Peyer's patch (tissue), 4 donors: ENCODE data around the gene RABGAP1. TPM values are rescaled to one million over a fixed set of nuclear protein-coding genes. Genes with fewer than 3 reads are reported as not detected.

Experiments
- DNase-seq, 3 donors: peaks; one replicate each; pipeline ENCODE4 v3.0.0-alpha.2; 2017 to 2019
- H3K27ac ChIP-seq, 4 donors: fragments of 200-600 bp; sonication (generic); one replicate each; pipeline ENCODE4 v1.5.1; 2016 to 2019
- H3K27me3 ChIP-seq, 2 donors: fragments of 200-600 bp; sonication (generic); one replicate each; pipeline ENCODE4 v1.5.1; 2019
- H3K36me3 ChIP-seq, 3 donors: fragments of 200-600 bp; sonication (generic); one replicate each; pipeline ENCODE4 v1.5.1; 2016 to 2019
- H3K4me1 ChIP-seq, 4 donors: fragments of 200-600 bp; sonication (generic); one replicate each; pipeline ENCODE4 v1.5.1; 2016 to 2019
- H3K4me3 ChIP-seq, 4 donors: fragments of 200-600 bp; sonication (generic); 1 replicate in 3 of 4; 2 replicates in 1 of 4; pipeline ENCODE4 v1.5.1; 2016 to 2019; ENCODE audit warnings: mild to moderate bottlenecking in 1 of 4
- H3K9me3 ChIP-seq, 4 donors: fragments of 200-600 bp; sonication (generic); one replicate each; pipeline ENCODE4 v1.5.1; 2016 to 2019; ENCODE audit warnings: mild to moderate bottlenecking in 1 of 4
- POLR2A ChIP-seq, 2 donors: fragments of 450-650 bp; IDR thresholded peaks; one replicate each; pipeline ENCODE4 v1.5.1; 2017; ENCODE audit warnings: antibody characterized with exemption in 2 of 2, mild to moderate bottlenecking in 2 of 2, moderate library complexity in 2 of 2
- total RNA-seq, 4 donors: library from RNA; depleted of rRNA; stranded (reverse); fragments of >200 nt; gene quantifications; one replicate each; pipeline ENCODE4 v1.1.0, GENCODE V29; 2016
- TF ChIP-seq, protein P1 (sequence below), 6 experiments: fragments of 450-650 bp in 4 of 6; fragments of 200-600 bp in 2 of 6; sonication (generic) in 1 of 6; IDR thresholded peaks; one replicate each; pipeline ENCODE4 v1.5.1; 2017 to 2019; ENCODE audit warnings: antibody characterized with exemption in 6 of 6, mild to moderate bottlenecking in 3 of 6, moderate library complexity in 1 of 6

The RABGAP1 gene
- total RNA-seq, 4 donors from 2014 or later, result 45.0 to 92.4 (median 49.7) TPM

DNA sequence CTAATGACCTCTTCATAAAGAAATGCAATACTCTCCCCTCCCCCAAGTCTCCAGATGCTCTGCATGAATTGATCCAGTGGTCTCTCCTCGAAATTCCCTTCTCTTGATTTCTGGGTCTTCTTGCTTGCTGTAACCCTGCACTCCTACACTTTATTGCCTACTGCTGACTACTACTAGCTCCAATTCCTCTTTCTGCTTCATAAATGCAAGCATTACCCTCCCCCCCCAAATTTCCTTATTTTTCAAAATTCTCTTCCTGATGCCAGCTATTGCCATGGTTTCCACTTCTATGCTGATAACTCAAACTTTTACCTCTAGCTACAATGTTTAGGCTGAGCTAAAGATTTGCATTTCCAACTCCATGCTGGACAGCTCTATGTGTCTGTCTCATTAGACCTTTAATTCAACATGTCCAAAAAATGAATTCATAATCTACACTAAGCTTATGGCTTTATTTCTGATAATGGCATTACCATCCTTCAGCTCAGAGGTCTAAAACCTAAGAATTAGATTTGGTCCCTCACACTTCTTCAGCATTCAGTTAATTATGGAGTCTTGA is 10.9 kb upstream of the RABGAP1 start:
- no peak overlapping the region for H3K4me3 ChIP-seq
- TF ChIP-seq, protein P1, sequence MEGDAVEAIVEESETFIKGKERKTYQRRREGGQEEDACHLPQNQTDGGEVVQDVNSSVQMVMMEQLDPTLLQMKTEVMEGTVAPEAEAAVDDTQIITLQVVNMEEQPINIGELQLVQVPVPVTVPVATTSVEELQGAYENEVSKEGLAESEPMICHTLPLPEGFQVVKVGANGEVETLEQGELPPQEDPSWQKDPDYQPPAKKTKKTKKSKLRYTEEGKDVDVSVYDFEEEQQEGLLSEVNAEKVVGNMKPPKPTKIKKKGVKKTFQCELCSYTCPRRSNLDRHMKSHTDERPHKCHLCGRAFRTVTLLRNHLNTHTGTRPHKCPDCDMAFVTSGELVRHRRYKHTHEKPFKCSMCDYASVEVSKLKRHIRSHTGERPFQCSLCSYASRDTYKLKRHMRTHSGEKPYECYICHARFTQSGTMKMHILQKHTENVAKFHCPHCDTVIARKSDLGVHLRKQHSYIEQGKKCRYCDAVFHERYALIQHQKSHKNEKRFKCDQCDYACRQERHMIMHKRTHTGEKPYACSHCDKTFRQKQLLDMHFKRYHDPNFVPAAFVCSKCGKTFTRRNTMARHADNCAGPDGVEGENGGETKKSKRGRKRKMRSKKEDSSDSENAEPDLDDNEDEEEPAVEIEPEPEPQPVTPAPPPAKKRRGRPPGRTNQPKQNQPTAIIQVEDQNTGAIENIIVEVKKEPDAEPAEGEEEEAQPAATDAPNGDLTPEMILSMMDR (IDR thresholded peaks at IDR 0.05), result no peak

DNA sequence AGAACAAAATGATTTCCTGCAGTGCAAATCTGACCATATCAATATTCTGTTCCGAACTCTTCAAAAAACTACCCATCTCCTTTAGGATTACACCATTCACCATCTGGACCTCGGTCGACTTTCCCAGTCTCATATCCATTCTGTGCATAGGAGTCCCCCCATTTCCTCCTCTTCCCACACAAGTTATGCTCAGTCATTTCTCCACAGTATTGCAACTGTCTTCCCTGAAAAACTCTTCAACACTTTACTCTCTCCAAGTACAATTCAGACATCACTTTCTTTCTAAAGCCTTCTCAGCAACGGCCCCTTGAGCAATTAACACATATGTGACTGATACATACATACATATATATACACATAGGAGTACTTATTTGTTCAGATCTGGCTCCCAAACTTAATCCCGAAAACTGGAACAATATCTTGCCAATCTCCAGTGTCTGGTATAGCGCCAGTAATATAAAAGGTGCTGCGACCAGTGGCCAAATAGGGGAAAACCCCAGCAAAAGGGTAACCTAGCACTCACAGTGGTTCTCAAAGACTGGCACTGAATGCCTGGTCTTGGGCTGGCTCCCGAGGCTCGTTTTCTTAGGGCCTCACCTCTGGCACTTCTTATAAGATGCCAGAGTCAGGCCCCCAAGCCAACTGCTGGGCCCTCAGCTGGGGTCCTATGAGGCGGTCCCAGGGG is 10.1 kb upstream of the RABGAP1 start:
- H3K4me1 ChIP-seq, result peaks cover 0 to 30% (median 3%) of the 10 kb centered on the region in 4 donors
- H3K36me3 ChIP-seq, result no peaks in the 10 kb centered on the region
- no peak for DNase-seq
- H3K27me3 ChIP-seq, result no peaks in the 10 kb centered on the region
- peak overlapping the region; percentile 58 to 80 (median 76) for H3K27ac ChIP-seq
- H3K4me3 ChIP-seq, result peak overlapping the region; percentile 63 to 82 (median 76)
- H3K9me3 ChIP-seq, result no peaks in the 10 kb centered on the region
- TF ChIP-seq, protein P1 (IDR thresholded peaks at IDR 0.05), result no peak
- TF ChIP-seq POLR2A (IDR thresholded peaks at IDR 0.05), result no peak

More for the DNA sequence above, 10.9 kb upstream of the RABGAP1 start:
- Histone ChIP-seq H3K27me3 (no peaks in the 10 kb centered on the region), H3K4me1 (peaks cover 0 to 30% (median 3%) of the 10 kb centered on the region in 4 donors), H3K27ac (no peak overlapping the region), H3K9me3 (no peaks in the 10 kb centered on the region), H3K36me3 (no peaks in the 10 kb centered on the region)
- DNase-seq, result no peak

DNA sequence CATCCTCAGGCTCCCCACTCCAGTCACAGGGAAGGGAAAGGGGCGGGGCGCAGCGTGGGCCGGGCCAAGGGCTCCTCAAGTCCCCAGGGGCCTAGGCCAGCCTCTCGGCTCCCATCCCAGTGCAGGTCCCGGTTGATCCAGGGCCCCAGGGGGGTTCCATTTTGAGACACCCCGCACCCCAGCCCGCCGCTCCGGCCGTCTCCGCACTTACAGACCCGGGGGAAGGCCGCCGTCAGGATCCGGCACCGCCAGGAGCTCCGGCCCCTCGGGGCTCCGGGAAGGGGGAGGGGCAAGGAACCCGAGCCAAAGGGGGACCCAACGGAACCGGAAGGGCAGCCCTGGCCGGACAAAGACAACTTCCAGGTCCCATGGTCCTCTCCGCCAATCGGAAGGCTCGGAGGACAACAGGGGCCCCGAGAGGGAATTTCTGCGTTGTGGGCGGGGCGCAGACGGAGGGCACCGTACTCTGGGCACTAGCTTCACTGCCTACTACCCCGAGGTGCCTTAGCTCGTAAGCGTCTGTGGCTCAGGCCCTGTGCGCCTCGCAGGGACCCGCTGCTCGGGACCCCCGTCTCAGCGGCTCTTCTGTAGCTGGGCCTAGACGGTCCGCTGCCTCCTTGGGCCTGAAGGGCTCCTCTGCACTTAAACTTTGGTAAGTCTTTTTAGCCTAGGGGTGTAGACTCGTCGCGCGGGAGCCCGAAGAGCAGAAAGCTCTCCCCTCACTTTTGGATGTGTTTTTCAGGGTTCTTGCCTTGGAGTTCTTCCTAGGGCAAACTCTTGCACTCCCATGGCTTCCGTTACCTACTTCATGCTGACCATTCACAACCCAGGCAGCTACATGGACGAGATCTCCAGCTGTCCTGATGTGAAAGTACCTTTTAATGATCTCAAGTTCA is 9.3 kb upstream of the RABGAP1 start, which contains the start of gene ZBTB26:
Gene ZBTB26 (minus strand): TSS at position 287 of the 896 bp plus-strand sequence. CDS start 11,578 bp downstream, outside the sequence.
- Histone ChIP-seq H3K36me3 (peaks cover 0 to 4% (median 0%) of the 10 kb centered on the region in 3 donors), H3K4me3 (peak within 1 kb of the TSS; percentile 63 to 82 (median 76)), H3K27me3 (no peaks in the 10 kb centered on the region), H3K4me1 (peaks cover 0 to 30% (median 3%) of the 10 kb centered on the region in 4 donors), H3K27ac (peak within 1 kb of the TSS; percentile 58 to 80 (median 76)), H3K9me3 (no peaks in the 10 kb centered on the region)
- TF ChIP-seq, protein P1 (IDR thresholded peaks at IDR 0.05), result no peak
- peak; percentile 54 to 65 for TF ChIP-seq POLR2A (IDR thresholded peaks at IDR 0.05)
- peak; percentile 94 to 97 (median 94) for DNase-seq

DNA sequence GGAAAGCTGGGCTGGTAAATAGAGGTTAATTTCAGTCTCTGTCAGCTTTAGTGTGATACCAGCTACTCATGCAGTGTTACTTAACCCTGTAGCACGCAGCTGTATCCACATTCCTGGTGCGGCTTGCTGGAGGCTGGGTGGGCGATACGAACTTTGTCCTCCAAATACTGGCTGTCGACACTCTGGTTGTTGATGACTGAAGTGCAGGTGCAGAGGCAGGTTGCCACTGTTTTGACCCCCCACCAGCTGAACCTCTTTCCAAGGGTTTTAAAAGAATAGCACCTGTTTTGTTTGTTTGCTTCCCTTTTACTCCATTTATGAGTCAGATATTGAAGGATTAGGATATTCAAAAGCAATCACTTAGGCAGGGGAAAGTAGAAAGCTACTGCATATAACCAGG is 4.4 kb upstream of the RABGAP1 start:
- Histone ChIP-seq H3K4me3 (no peak overlapping the region), H3K4me1 (peaks cover under 1 to 16% (median 7%) of the 10 kb centered on the region in 4 donors), H3K27me3 (no peaks in the 10 kb centered on the region), H3K36me3 (peaks cover 0 to 22% (median 0%) of the 10 kb centered on the region in 3 donors), H3K9me3 (no peaks in the 10 kb centered on the region), H3K27ac (no peak overlapping the region)
- DNase-seq, result no peak
- no peak for TF ChIP-seq POLR2A (IDR thresholded peaks at IDR 0.05)
- TF ChIP-seq, protein P1 (IDR thresholded peaks at IDR 0.05), result no peak

DNA sequence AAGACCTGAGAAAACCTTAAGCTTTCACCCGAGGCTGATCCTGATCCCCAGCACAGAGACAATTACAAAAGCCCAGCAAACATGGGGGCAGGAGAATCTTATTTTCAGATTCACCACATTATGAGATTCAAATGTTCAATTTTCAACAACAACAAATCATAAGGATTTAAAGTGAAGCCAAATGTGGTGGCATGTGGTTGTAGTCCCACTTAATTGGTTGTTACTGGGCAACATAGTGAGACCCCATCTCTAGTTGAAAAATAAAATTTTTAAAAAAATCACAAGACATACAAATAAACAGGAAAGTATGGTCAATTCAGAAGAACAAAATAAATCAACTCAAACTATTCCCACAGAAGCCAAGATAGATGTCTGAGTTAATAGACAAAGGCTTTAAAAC is 3.9 kb upstream of the RABGAP1 start:
- Histone ChIP-seq H3K27ac (no peak overlapping the region), H3K4me3 (no peak overlapping the region), H3K36me3 (peaks cover 0 to 22% (median 0%) of the 10 kb centered on the region in 3 donors), H3K9me3 (no peaks in the 10 kb centered on the region), H3K4me1 (peaks cover 3 to 16% (median 8%) of the 10 kb centered on the region in 4 donors), H3K27me3 (no peaks in the 10 kb centered on the region)
- no peak for TF ChIP-seq POLR2A (IDR thresholded peaks at IDR 0.05)
- TF ChIP-seq, protein P1 (IDR thresholded peaks at IDR 0.05), result no peak
- no peak for DNase-seq
